DOHH2 (cell line): ENCODE measurements around the gene PRKAB1.

Experiments
- CTCF ChIP-seq: fragments of 200-600 bp; sonication (generic); IDR thresholded peaks from one replicate; pipeline ENCODE4 v1.5.1; 2014; ENCODE audit warnings: antibody characterized with exemption, mild to moderate bottlenecking, low read depth, low read length; ENCODE audit not compliant: poor library complexity, severe bottlenecking
- EZH2phosphoT487 ChIP-seq: fragments of 200-600 bp; sonication (generic); IDR thresholded peaks from 2 replicates; pipeline ENCODE4 v1.6.1; 2017; ENCODE audit warnings: borderline replicate concordance, mild to moderate bottlenecking, antibody characterized with exemption, low read length, moderate library complexity, mixed read lengths

- TF ChIP-seq CTCF = no peak
- TF ChIP-seq EZH2phosphoT487 = no peak
These were observed 37.2 kb downstream of the PRKAB1 start for GRCh38 chr12:119705182-119705581.
